Testis (tissue), 2 donors: ENCODE data around the gene SLC15A5.

Experiments
- CTCF ChIP-seq, 3 experiments: fragments of 450-650 bp in 2 of 3; fragments of 200-600 bp in 1 of 3; sonication (generic) in 1 of 3; IDR thresholded peaks; one replicate each; pipeline ENCODE4 v1.5.1; 2016 to 2019; ENCODE audit warnings: antibody characterized with exemption in 3 of 3, mild to moderate bottlenecking in 2 of 3, moderate library complexity in 1 of 3
- POLR2A ChIP-seq: fragments of 450-650 bp; IDR thresholded peaks from one replicate; pipeline ENCODE4 v1.6.1; 2017; ENCODE audit warnings: antibody characterized with exemption, mild to moderate bottlenecking, moderate library complexity

GRCh38 chr12:16246264-16246663, 31.2 kb downstream of the SLC15A5 start:
- no peak for TF ChIP-seq CTCF (IDR thresholded peaks at IDR 0.05)
- no peak for TF ChIP-seq POLR2A
